H1 (cell line): ENCODE data around the gene TTC6. TPM values are rescaled to one million over a fixed set of nuclear protein-coding genes. Genes with fewer than 3 reads are reported as not detected.

Experiments
- ASH2L ChIP-seq: fragments of 200-600, 300-600 bp; sonication (generic); IDR thresholded peaks from one replicate; pipeline ENCODE4 v1.7.1; 2017; ENCODE audit warnings: low read length
- BACH1 ChIP-seq: IDR thresholded peaks from 2 replicates; pipeline ENCODE4 v1.6.1; 2012; ENCODE audit warnings: low read length, improper control_type of control experiment
- JUN ChIP-seq: IDR thresholded peaks from 2 replicates; pipeline ENCODE4 v1.6.1; 2011; ENCODE audit warnings: low read depth, mild to moderate bottlenecking, improper control_type of control experiment, low read length
- JUND ChIP-seq: IDR thresholded peaks from 2 replicates; pipeline ENCODE4 v1.6.1; 2011; ENCODE audit warnings: mild to moderate bottlenecking, improper control_type of control experiment, low read length
- POU5F1 ChIP-seq: IDR thresholded peaks from 2 replicates; pipeline ENCODE4 v1.6.1; 2011; ENCODE audit warnings: low read depth, mild to moderate bottlenecking, low read length, moderate library complexity
- SP4 ChIP-seq: IDR thresholded peaks from 2 replicates; pipeline ENCODE4 v1.6.1; 2012; ENCODE audit warnings: low read length, inconsistent platforms
- TAF1 ChIP-seq: IDR thresholded peaks from 2 replicates; pipeline ENCODE4 v1.6.1; 2011; ENCODE audit warnings: mild to moderate bottlenecking, low read depth, low read length
- TAF7 ChIP-seq: optimal IDR thresholded peaks from 2 replicates; pipeline ENCODE3; 2011; ENCODE audit warnings: low read depth, mild to moderate bottlenecking, inconsistent platforms, low read length, moderate library complexity, borderline replicate concordance
- TEAD4 ChIP-seq: IDR thresholded peaks from 2 replicates; pipeline ENCODE4 v1.6.1; 2012; ENCODE audit warnings: low read depth, low read length, inconsistent platforms, mixed read lengths
- polyA plus RNA-seq, 7 experiments: library from polyadenylated mRNA; depleted of rRNA in 3 of 7; stranded (reverse) in 5 of 7; unstranded in 2 of 7; fragments of >200 nt in 5 of 7; fragments of 200-250 nt in 2 of 7; gene quantifications; 1 replicate in 5 of 7; 2 replicates in 1 of 7; 4 replicates in 1 of 7; pipeline versions ENCODE4 v1.2.1 to v1.2.3, GENCODE V29; 2011 to 2013; ENCODE audit warnings: missing spikeins in 2 of 7, mixed read lengths in 2 of 7
- total RNA-seq: library from RNA; stranded (reverse); fragmentation: NEBNext Ultra II Directional; extraction: Animal tissue kit (Norgen Biotek cat#: 25700); gene quantifications from 2 replicates; pipeline ENCODE4 v1.2.1, GENCODE V29; 2021
- TF ChIP-seq, protein P1 (sequence below): fragments of 300-600 bp; sonication (generic); IDR thresholded peaks from 2 replicates; pipeline ENCODE4 v1.7.1; 2012; ENCODE audit warnings: low read length, moderate library complexity, mild to moderate bottlenecking, inconsistent platforms; ENCODE audit not compliant: insufficient replicate concordance
- TF ChIP-seq, protein P2 (sequence below): IDR thresholded peaks from 2 replicates; pipeline ENCODE4 v1.6.1; 2011; ENCODE audit warnings: low read depth, mild to moderate bottlenecking, low read length; ENCODE audit not compliant: insufficient read depth

TTC6 gene
- total and polyA plus RNA-seq, 2 of the 8 experiments (the other 6 are each of a cell fraction or from before 2014, with no cell fraction given) = 0.02 TPM; not detected in 1

DNA sequence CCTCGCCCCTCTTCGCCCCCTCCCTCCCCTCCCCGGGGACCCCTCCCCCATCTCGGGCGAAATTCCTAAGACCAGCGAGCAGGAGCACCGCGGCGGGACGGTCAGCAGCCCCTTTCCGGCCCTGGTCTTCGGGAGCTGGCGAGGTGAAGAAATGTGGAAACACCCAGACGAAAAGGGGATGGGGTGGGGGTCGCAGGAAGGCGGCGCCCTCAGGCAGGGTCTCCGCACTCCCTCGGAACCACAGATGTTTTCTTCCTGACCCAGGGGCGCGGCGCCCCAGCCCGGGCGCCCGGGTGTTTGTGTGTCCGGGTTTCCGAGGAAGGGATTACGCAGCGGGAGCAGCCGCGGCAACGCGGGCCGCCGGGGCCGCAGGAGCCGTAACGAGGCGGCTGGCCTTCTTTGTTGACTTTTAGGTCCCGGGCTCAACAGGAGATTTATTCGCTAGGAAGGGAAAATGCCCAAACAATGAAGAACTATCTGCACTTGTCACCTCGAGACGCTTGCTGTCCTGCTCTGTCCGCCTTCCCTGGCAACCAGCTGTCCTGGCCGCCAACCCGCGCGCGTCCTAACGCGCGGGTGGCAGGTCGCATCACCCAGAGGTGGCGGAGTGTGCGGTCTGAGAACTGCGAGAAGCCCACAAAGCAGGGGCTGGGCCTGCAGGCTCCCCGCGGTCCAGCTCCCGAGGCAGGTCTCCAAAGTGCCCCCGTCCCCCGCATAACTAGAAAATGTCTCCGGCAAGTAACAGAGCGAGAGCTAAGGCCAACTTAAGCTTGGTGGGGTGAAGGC lies 7.4 kb upstream of the TTC6 start (continued):
- TF ChIP-seq, protein P1, sequence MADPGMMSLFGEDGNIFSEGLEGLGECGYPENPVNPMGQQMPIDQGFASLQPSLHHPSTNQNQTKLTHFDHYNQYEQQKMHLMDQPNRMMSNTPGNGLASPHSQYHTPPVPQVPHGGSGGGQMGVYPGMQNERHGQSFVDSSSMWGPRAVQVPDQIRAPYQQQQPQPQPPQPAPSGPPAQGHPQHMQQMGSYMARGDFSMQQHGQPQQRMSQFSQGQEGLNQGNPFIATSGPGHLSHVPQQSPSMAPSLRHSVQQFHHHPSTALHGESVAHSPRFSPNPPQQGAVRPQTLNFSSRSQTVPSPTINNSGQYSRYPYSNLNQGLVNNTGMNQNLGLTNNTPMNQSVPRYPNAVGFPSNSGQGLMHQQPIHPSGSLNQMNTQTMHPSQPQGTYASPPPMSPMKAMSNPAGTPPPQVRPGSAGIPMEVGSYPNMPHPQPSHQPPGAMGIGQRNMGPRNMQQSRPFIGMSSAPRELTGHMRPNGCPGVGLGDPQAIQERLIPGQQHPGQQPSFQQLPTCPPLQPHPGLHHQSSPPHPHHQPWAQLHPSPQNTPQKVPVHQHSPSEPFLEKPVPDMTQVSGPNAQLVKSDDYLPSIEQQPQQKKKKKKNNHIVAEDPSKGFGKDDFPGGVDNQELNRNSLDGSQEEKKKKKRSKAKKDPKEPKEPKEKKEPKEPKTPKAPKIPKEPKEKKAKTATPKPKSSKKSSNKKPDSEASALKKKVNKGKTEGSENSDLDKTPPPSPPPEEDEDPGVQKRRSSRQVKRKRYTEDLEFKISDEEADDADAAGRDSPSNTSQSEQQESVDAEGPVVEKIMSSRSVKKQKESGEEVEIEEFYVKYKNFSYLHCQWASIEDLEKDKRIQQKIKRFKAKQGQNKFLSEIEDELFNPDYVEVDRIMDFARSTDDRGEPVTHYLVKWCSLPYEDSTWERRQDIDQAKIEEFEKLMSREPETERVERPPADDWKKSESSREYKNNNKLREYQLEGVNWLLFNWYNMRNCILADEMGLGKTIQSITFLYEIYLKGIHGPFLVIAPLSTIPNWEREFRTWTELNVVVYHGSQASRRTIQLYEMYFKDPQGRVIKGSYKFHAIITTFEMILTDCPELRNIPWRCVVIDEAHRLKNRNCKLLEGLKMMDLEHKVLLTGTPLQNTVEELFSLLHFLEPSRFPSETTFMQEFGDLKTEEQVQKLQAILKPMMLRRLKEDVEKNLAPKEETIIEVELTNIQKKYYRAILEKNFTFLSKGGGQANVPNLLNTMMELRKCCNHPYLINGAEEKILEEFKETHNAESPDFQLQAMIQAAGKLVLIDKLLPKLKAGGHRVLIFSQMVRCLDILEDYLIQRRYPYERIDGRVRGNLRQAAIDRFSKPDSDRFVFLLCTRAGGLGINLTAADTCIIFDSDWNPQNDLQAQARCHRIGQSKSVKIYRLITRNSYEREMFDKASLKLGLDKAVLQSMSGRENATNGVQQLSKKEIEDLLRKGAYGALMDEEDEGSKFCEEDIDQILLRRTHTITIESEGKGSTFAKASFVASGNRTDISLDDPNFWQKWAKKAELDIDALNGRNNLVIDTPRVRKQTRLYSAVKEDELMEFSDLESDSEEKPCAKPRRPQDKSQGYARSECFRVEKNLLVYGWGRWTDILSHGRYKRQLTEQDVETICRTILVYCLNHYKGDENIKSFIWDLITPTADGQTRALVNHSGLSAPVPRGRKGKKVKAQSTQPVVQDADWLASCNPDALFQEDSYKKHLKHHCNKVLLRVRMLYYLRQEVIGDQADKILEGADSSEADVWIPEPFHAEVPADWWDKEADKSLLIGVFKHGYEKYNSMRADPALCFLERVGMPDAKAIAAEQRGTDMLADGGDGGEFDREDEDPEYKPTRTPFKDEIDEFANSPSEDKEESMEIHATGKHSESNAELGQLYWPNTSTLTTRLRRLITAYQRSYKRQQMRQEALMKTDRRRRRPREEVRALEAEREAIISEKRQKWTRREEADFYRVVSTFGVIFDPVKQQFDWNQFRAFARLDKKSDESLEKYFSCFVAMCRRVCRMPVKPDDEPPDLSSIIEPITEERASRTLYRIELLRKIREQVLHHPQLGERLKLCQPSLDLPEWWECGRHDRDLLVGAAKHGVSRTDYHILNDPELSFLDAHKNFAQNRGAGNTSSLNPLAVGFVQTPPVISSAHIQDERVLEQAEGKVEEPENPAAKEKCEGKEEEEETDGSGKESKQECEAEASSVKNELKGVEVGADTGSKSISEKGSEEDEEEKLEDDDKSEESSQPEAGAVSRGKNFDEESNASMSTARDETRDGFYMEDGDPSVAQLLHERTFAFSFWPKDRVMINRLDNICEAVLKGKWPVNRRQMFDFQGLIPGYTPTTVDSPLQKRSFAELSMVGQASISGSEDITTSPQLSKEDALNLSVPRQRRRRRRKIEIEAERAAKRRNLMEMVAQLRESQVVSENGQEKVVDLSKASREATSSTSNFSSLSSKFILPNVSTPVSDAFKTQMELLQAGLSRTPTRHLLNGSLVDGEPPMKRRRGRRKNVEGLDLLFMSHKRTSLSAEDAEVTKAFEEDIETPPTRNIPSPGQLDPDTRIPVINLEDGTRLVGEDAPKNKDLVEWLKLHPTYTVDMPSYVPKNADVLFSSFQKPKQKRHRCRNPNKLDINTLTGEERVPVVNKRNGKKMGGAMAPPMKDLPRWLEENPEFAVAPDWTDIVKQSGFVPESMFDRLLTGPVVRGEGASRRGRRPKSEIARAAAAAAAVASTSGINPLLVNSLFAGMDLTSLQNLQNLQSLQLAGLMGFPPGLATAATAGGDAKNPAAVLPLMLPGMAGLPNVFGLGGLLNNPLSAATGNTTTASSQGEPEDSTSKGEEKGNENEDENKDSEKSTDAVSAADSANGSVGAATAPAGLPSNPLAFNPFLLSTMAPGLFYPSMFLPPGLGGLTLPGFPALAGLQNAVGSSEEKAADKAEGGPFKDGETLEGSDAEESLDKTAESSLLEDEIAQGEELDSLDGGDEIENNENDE = no peak
- no peak for TF ChIP-seq SP4
- no peak for TF ChIP-seq BACH1
- TF ChIP-seq, protein P2, sequence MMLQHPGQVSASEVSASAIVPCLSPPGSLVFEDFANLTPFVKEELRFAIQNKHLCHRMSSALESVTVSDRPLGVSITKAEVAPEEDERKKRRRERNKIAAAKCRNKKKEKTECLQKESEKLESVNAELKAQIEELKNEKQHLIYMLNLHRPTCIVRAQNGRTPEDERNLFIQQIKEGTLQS = no peak
- TF ChIP-seq JUN = no peak
- TF ChIP-seq TEAD4 = 0 out of 2 replicates have a peak, but pooled peaks have one; percentile 42
- TF ChIP-seq ASH2L = peak; percentile 83
- TF ChIP-seq JUND = no peak
- no peak for TF ChIP-seq TAF1
- TF ChIP-seq POU5F1 = no peak
- no peak for TF ChIP-seq TAF7
